ENCODE data around the gene AUTS2. TPM values are rescaled to one million over a fixed set of nuclear protein-coding genes. Genes with fewer than 3 reads are reported as not detected.

AUTS2 gene
- total and polyA plus RNA-seq, 2 donors: 13.4 to 87.7 TPM

DNA sequence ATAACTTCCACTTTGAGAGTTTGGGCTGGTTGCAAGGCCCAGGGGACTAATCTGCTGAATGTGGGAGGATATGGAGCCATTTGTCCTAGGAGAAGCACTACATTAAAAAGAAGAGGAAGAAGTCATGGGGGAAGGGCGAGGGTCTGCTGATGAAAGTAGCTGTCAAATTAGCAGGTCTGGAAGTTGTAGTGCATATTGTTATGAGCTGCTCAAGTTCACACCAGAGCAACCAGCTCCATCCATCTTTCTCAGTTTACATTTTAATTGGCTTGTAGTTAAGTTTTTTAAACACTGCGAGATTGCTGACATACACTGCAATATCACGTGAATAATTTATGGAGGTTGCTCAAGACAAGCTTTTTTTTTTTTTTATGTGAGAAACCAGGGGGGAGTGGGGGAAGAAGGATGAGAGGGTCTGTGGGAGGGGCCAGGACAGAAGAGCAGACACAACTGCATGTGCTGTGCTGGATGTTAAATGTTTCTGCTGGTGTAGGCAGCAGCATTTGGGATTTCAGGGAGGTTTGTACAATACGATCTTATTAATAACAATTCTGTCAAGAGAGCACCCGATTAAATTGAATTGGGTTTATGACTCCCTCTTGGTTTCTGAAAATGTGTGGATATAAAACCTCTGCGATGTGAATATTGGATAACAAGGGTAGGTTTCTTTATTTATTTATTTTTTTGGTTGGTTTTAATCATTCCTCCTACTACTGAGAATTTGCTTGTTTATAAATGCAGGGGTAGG lies 774.7 kb downstream of the AUTS2 start:
- H3K4me1 ChIP-seq (ENCODE audit: insufficient read depth): no peaks in the 10 kb centered on the region
- WGBS: 53% methylated on average over 6 of the region's 6 CpGs
- no peaks in the 10 kb centered on the region for H3K36me3 ChIP-seq (ENCODE audit: insufficient read depth)
- H3K27ac ChIP-seq (ENCODE audit: low read depth): no peak overlapping the region
- no peak overlapping the region for H3K4me3 ChIP-seq (ENCODE audit: low read depth, low read length)
- DNase-seq (ENCODE audit: extremely low spot score): no peak

DNA sequence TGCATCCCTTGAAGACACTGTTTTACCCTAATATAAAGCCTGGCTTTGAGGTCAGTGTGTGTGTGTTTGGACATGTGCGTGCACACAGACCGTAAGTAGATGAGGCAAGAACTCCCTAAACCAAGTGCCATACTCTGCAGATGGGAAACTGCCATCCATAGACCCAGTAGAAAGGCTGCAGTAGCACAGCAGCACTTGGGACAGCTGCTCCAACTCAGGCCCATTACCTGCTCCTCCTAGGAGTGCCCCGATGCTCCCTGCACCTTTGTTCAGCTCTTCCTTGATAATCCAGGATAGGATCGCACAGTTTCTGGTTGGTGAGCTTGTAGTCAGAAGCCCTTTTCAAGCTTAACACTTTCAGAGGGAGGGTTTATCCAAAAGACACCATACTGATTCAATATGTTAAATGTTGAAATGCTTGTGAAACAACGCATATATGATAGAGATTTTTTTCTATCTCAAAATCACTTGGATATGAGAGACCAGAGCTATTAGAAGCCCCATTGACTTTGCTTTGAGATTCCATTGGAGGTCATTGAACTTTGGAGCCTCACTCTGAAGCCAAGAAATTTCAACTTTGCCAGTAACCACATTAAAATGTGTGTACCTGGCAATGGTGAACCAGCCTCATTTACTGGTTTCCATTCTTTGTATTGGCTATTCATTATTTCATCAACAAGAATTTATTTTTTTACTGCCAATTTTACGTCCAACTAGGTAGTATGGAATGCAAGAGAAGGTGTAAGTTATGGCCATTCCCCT lies 776.7 kb downstream of the AUTS2 start:
- 94% methylated on average over 6 of the region's 6 CpGs for WGBS
- Histone ChIP-seq H3K4me3 (ENCODE audit: low read depth, low read length) (no peak overlapping the region), H3K36me3 (ENCODE audit: insufficient read depth) (no peaks in the 10 kb centered on the region), H3K27ac (ENCODE audit: low read depth) (no peak overlapping the region), H3K4me1 (ENCODE audit: insufficient read depth) (no peaks in the 10 kb centered on the region)
- DNase-seq (ENCODE audit: extremely low spot score): no peak

DNA sequence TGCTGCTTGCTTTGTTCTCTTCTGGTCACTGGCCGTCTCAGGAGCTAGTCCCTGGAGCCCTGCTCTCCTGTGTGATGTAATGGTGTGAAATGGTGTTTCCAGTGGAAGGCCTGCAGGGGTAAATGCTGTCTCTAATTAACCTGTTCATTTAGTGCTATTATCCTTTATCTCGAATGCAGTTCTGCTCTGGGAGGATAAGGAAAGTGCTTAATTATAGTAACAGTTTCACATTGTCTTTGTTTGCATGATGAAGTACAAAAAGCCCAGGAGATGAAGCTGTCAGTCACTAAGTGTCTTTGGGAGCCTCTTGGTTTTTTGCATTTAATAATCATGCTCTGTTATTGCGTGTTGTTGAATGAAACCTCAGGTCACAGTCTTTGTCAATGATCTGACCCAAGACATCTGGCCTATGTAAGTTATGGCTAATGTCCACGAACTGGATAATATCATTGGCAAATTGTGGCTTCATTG lies 778.3 kb downstream of the AUTS2 start:
- H3K4me1 ChIP-seq (ENCODE audit: insufficient read depth): no peaks in the 10 kb centered on the region
- H3K27ac ChIP-seq (ENCODE audit: low read depth): no peak overlapping the region
- 66% methylated on average over 4 of the region's 4 CpGs for WGBS
- no peaks in the 10 kb centered on the region for H3K36me3 ChIP-seq (ENCODE audit: insufficient read depth)
- H3K4me3 ChIP-seq (ENCODE audit: low read depth, low read length): no peak overlapping the region
- no peak for DNase-seq (ENCODE audit: extremely low spot score)

DNA sequence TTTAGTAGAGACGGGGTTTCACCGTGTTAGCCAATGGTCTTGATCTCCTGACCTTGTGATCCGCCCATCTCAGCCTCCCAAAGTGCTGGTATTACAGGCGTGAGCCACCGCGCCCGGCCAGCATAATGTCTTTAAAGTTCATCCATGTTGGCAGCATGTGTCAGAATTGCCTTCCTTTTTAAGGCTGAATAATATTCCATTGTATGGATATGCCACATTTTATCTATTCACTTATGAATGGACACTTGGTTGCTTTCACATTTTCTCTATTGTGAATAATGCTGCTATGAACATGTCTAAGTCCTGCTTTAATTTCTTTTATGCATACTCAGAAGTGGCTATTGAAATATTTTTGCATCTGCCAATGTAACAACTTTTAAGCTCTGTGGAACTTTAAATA lies 779.7 kb downstream of the AUTS2 start:
- H3K4me3 ChIP-seq (ENCODE audit: low read depth, low read length): no peak overlapping the region
- no peak for DNase-seq (ENCODE audit: extremely low spot score)
- H3K36me3 ChIP-seq (ENCODE audit: insufficient read depth): no peaks in the 10 kb centered on the region
- peaks cover 1% of the 10 kb centered on the region for H3K4me1 ChIP-seq (ENCODE audit: insufficient read depth)
- no peak overlapping the region for H3K27ac ChIP-seq (ENCODE audit: low read depth)
- 98% methylated on average over 7 of the region's 7 CpGs for WGBS

DNA sequence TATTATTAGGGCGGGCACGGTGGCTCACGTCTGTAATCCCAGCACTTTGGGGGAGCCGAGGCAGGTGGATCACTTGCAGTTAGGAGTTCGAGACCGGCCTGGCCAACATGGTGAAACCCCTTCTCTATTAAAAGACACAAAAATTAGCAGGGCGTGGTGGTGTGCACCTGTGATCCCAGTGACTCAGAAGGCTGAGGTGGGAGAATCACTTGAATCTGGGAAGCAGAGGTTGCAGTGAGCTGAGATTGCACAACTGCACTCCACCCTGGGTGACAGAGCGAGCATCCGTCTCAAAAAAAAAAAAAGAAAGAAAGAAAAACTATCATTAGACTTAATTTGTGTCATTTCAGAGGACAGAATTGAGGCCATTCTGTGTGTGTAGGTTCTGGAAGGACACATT lies 780.9 kb downstream of the AUTS2 start:
- 93% methylated on average over 9 of the region's 9 CpGs for WGBS
- Histone ChIP-seq H3K27ac (ENCODE audit: low read depth) (no peak overlapping the region), H3K36me3 (ENCODE audit: insufficient read depth) (no peaks in the 10 kb centered on the region), H3K4me3 (ENCODE audit: low read depth, low read length) (no peak overlapping the region), H3K4me1 (ENCODE audit: insufficient read depth) (peaks cover 1% of the 10 kb centered on the region)
- DNase-seq (ENCODE audit: extremely low spot score): no peak

DNA sequence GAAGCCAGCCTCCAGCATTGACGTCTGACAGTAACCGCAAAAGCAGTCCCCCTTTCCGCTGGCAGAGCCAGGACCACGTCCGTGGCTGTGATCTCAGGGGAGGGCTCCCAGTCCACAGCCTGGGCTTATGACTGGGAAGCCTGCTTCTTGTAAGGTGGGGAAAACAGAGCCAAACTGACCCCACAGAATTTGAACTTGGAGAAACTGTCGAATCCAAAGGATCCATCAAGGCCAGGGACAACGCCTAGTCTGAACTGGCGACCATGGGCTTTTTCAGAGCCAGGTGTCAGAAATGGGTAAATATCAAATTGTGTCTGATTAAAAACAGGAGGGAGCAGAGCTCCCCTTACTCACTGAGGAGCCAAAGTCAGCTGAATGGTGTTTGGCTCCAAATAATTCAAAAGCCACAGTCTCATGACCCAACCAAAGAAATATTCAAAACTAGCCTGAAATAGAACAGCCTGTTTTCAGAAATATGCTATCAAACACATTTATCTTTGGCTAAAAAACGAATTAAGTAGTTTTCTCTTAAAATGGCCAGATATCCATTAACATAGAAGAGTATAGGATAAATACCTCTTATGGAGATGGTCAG lies 782.2 kb downstream of the AUTS2 start:
- Histone ChIP-seq H3K36me3 (ENCODE audit: insufficient read depth) (no peaks in the 10 kb centered on the region), H3K4me1 (ENCODE audit: insufficient read depth) (peaks cover 1% of the 10 kb centered on the region), H3K4me3 (ENCODE audit: low read depth, low read length) (no peak overlapping the region), H3K27ac (ENCODE audit: low read depth) (no peak overlapping the region)
- no peak for DNase-seq (ENCODE audit: extremely low spot score)
- WGBS: 71% methylated on average over 9 of the region's 9 CpGs

DNA sequence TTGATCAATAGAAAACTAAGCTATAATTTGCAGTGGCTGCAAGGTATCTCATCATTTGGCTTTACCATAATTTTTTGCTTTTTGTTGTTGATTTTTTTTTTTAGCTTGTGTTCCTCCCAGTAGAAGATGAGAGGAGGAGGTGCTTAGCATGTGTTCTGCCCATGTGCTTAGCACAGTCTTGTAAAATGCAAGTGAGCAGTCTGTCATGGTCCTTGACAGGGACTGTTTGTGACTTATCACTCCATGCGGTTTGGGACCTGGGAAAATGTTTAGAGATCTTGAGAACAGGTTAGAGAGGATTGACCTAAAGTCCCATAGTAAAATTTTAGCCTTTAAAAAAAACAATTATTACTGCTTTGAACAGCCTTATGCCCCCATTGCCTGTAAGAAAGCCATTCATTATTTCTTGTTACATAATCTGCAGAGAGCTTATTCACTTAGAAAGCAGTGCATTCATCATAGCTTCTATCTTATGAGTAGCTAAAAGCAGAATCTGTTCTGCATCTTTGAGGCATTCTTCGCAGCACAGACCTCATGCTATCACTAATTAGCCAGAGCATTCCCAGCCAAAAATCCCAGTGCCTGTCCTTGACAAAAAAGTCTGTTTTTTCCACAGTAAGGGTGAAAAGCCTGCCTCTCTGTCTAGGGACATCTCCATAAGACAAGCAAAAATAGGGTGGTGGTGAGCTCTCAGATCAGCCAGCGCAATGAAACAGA lies 784.9 kb downstream of the AUTS2 start:
- Histone ChIP-seq H3K4me3 (ENCODE audit: low read depth, low read length) (no peak overlapping the region), H3K36me3 (ENCODE audit: insufficient read depth) (no peaks in the 10 kb centered on the region), H3K27ac (ENCODE audit: low read depth) (no peak overlapping the region), H3K4me1 (ENCODE audit: insufficient read depth) (peaks cover 1% of the 10 kb centered on the region)
- WGBS: 85% methylated on average over 3 of the region's 3 CpGs
- DNase-seq (ENCODE audit: extremely low spot score): no peak

DNA sequence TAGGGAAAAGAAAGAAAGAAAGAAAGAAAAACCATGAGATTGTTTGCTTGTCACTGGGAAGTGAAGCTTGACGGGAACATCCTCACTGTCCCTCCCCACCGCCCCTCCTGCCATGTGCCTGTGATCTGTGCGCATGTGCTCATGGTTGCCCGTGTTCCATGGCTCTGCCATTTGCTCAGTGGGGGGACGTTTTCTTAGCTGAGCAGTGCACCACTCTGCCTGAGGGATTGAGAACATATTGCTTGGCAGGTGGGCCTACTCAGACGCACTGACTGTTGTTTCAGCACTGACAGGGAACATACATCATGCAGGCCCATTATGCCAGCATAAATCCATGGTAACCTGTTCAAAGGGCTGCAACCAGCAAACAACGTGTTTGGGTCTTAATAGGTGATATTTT lies 785.7 kb downstream of the AUTS2 start:
- 90% methylated on average over 7 of the region's 7 CpGs for WGBS
- Histone ChIP-seq H3K4me1 (ENCODE audit: insufficient read depth) (peaks cover 1% of the 10 kb centered on the region), H3K27ac (ENCODE audit: low read depth) (no peak overlapping the region), H3K4me3 (ENCODE audit: low read depth, low read length) (no peak overlapping the region), H3K36me3 (ENCODE audit: insufficient read depth) (no peaks in the 10 kb centered on the region)
- DNase-seq (ENCODE audit: extremely low spot score): no peak

DNA sequence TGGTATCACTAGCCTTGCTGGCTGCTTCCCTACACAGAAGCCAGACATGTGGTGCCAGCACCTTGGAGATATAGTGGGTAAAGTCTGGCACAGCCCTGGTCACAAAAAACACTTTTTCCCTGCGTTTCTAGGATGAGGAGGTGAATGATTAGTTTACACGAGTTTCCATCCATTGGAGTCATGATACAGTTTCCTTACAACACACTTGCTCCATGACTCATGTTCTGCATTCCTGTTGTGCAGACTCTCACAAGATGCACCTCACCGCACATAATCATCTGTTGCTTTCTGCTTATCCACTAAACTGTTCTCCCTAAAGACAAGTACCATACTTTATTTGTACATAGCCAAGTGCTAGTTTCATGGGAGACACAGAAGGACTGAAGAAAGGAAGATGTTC lies 786.6 kb downstream of the AUTS2 start:
- Histone ChIP-seq H3K27ac (ENCODE audit: low read depth) (no peak overlapping the region), H3K4me1 (ENCODE audit: insufficient read depth) (peaks cover 1% of the 10 kb centered on the region)
- WGBS: 87% methylated on average over 3 of the region's 3 CpGs

DNA sequence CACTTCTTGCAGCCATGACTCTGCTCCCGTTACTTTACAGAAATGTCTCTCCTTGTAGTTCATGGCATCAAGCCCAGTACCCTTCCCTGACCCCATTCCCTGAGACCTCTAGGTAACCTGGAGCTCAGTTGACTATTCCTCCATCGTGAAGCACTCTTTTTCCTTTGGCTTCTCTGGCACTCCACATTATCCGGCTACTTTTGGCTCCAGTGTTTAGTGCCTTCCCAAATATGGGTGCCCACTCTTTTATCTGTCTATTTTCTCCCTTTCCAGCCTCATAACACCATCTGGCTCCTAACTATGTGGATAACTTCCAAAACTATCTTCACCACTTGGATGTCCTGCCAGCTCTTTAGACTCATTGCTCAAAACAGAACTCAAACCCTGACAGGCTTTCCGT lies 788.9 kb downstream of the AUTS2 start:
- Histone ChIP-seq H3K4me1 (ENCODE audit: insufficient read depth) (peaks cover 1% of the 10 kb centered on the region), H3K4me3 (ENCODE audit: low read depth, low read length) (no peak overlapping the region), H3K27ac (ENCODE audit: low read depth) (no peak overlapping the region), H3K36me3 (ENCODE audit: insufficient read depth) (no peaks in the 10 kb centered on the region)
- WGBS: 51% methylated on average over 4 of the region's 4 CpGs
- no peak for DNase-seq (ENCODE audit: extremely low spot score)

More for the DNA sequence above, 786.6 kb downstream of the AUTS2 start:
- Histone ChIP-seq H3K4me3 (ENCODE audit: low read depth, low read length) (no peak overlapping the region), H3K36me3 (ENCODE audit: insufficient read depth) (no peaks in the 10 kb centered on the region)
- DNase-seq (ENCODE audit: extremely low spot score): no peak

DNA sequence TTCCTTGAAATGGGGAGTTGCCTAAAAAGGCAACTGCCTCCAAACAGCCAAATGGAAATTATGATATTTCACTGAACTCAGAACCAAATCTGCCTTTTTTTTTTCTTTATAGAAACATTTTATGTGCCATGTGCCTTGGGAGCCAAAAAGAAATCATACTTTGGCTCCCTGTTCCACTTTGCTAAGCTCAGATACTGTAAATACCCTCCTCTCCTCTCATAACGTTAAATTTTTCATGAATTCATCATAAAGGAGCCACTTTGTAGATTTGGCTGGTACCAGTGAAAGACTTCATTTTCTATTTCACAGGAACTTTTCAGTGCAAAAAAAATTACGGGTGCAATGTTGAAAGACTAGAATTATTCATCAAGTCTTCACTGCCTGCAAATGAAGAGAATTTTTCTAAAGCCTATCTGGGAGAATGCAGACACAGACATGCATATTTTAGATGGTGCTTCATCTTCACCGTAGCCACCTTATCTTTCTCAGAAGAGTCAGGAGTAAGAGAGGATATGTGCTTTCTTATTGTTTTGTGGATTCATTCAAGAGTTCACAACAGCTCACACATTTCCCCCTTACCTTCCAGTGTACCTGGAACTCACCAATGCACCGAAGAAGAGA lies 791.4 kb downstream of the AUTS2 start:
- Histone ChIP-seq H3K4me1 (ENCODE audit: insufficient read depth) (no peaks in the 10 kb centered on the region), H3K27ac (ENCODE audit: low read depth) (no peak overlapping the region), H3K4me3 (ENCODE audit: low read depth, low read length) (no peak overlapping the region), H3K36me3 (ENCODE audit: insufficient read depth) (no peaks in the 10 kb centered on the region)
- WGBS: 61% methylated on average over 4 of the region's 4 CpGs
- DNase-seq (ENCODE audit: extremely low spot score): no peak

DNA sequence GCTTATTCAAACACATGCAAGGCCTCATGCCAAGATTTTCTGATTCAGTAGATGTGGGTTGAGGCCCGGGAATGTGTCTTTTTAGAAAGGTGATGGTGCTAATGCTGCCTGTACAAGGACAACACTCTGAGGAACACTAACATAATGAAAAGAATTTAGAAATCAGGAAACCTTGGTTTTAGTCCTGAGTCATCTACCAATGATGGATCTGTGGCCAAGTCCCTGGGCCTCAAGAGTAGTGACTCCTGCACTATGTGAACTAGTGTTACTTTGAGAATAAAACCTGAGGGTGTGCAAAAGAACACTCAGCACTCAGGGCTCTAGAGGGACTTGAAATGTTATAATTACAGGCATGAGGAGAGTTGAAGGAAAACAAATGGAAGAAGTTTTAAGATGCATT lies 792.0 kb downstream of the AUTS2 start:
- no peak overlapping the region for H3K4me3 ChIP-seq (ENCODE audit: low read depth, low read length)
- no peaks in the 10 kb centered on the region for H3K36me3 ChIP-seq (ENCODE audit: insufficient read depth)
- H3K4me1 ChIP-seq (ENCODE audit: insufficient read depth): no peaks in the 10 kb centered on the region
- DNase-seq (ENCODE audit: extremely low spot score): no peak
- H3K27ac ChIP-seq (ENCODE audit: low read depth): no peak overlapping the region
- WGBS: 96% methylated on average over 1 of the region's 1 CpG

DNA sequence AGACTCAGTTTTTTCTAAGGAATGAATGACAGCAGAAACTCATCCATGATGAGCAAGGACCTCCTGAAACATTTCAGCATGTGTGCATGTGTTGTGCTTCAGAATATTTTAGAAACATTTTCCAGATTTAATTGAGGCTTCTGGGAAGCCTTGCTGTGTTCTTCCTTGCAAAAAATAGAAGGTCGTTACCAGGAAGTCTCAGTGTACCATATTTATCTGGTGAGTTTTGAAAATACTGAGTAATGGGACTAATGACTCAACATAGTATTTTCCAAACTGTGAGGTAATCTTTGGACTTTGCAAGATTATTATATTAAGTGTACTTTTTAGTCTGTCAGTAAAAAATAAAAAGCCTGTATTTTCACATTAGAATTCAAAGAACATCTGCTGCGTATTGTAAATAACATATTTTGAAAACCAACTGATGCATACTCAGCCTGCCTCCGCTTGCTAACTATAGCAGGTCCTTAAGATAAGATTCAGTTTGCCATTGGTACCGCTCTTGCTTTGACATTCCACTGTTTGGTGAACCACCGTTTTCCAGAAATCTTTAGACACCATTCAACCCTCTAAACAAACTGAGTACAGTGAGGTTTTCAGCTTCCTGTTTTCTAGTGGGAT lies 794.1 kb downstream of the AUTS2 start:
- no peak for DNase-seq (ENCODE audit: extremely low spot score)
- no peak overlapping the region for H3K27ac ChIP-seq (ENCODE audit: low read depth)
- no peaks in the 10 kb centered on the region for H3K4me1 ChIP-seq (ENCODE audit: insufficient read depth)

More for the DNA sequence above, 794.1 kb downstream of the AUTS2 start:
- no peaks in the 10 kb centered on the region for H3K36me3 ChIP-seq (ENCODE audit: insufficient read depth)
- WGBS: 60% methylated on average over 5 of the region's 5 CpGs
- H3K4me3 ChIP-seq (ENCODE audit: low read depth, low read length): no peak overlapping the region
